ENCODE results near the gene NAA15. TPM values are rescaled to one million over a fixed set of nuclear protein-coding genes. Genes with fewer than 3 reads are reported as not detected.

NAA15 gene
- total and polyA plus RNA-seq, 3 experiments from 2014 or later = 47.0 to 122 (median 116) TPM

GRCh38 chr4:139279760-139280620, 21.3 kb upstream of the NAA15 start, which contains the start of gene MGARP:
Gene MGARP, minus strand, starts transcription at chr4:139280225. Its CDS starts 67 bp downstream, at chr4:139280158.
- POLR2A ChIA-PET = no interaction called here
- peaks cover 46 to 47% of the 10 kb centered on the region in 2 donors for H3K27me3 Mint-ChIP-seq
- CTCF ChIA-PET = interaction anchor here (0.6 to 1.3 kb wide), 4 partner anchors 13 to 250 kb away, joined by 3 to 5 read pairs (median 3); no protein-coding TSS in a partner anchor
- H3K4me1 Mint-ChIP-seq = peaks cover 16 to 22% (median 17%) of the 10 kb centered on the region in 3 donors
- H3K9me3 Mint-ChIP-seq = peaks cover 0 to 7% (median 3%) of the 10 kb centered on the region in 5 donors
- Histone ChIP-seq H3K36me3 (ENCODE audit: insufficient read depth, low read length) (no peaks in the 10 kb centered on the region), H3K9me3 (ENCODE audit: low read length) (no peaks in the 10 kb centered on the region), H3K27me3 (ENCODE audit: insufficient read depth, low read length, poor library complexity, severe bottlenecking) (peaks cover 12% of the 10 kb centered on the region), H3K4me1 (ENCODE audit: insufficient read depth, low read length) (peaks cover 17% of the 10 kb centered on the region), H3K27ac (ENCODE audit: low read depth, low read length) (no peak within 1 kb of the TSS), H3K4me3 (ENCODE audit: low read length) (peak within 1 kb of the TSS; percentile 44)
- H3K4me3 Mint-ChIP-seq = peak within 1 kb of the TSS; percentile 75 to 92 (median 75)
- peak within 1 kb of the TSS in 1 of 8 donors; percentile 24 for H3K27ac Mint-ChIP-seq
- DNase-seq = peak in 4 of 5 donors; percentile 3 to 46 (median 16)
- peaks cover 2 to 10% (median 3%) of the 10 kb centered on the region in 3 donors for H3K36me3 Mint-ChIP-seq

DNA sequence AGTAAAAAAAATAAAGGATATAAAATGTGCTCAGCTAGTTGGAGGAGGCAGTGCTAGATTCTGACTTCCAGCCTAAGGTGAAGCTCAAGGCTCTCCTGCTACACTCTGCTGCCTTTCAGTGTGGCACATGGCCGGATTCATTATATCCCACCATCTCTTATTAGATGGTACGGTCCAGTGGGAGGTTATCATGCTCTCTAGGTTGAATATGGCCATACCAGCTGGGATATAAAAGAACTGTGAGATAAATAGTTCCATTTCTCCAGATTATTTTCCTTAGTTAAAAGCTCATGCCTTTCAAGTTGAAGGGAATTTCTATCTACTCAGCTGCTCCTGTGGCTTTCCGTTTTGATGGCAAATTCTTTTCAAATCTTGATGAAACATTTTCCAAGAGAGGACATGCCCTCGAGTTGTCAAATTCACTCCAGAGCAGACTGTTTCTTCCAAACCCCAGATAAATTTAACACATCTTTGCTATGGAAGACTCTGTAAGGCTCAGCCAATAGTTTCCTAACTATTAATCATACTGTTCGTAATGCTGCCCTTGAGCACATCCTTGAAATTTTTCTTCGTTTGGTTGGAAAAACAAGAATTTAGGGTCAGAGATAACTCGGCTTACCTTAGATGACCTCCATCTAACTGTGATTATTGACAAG, 19.1 kb upstream of the NAA15 start:
- POLR2A ChIA-PET = interaction anchor here (1.4 kb wide), 1 partner anchor 16 kb away, joined by 5 read pairs; no protein-coding TSS in a partner anchor
- no peaks in the 10 kb centered on the region for H3K9me3 ChIP-seq (ENCODE audit: low read length)
- H3K9me3 Mint-ChIP-seq = peaks cover 0 to 7% (median 0%) of the 10 kb centered on the region in 5 donors
- H3K4me3 ChIP-seq (ENCODE audit: low read length) = no peak overlapping the region
- CTCF ChIA-PET = interaction anchor here (1.5 kb wide), 1 partner anchor 14 kb away, joined by 6 read pairs; no protein-coding TSS in a partner anchor
- no peak overlapping the region for H3K27ac ChIP-seq (ENCODE audit: low read depth, low read length)
- DNase-seq = no peak
- H3K4me1 Mint-ChIP-seq = peaks cover 16 to 22% (median 17%) of the 10 kb centered on the region in 3 donors
- H3K27me3 Mint-ChIP-seq = peaks cover 29 to 34% of the 10 kb centered on the region in 2 donors
- peaks cover 2 to 15% (median 7%) of the 10 kb centered on the region in 3 donors for H3K36me3 Mint-ChIP-seq
- no peak overlapping the region for H3K4me3 Mint-ChIP-seq
- no peaks in the 10 kb centered on the region for H3K36me3 ChIP-seq (ENCODE audit: insufficient read depth, low read length)
- H3K4me1 ChIP-seq (ENCODE audit: insufficient read depth, low read length) = peaks cover 17% of the 10 kb centered on the region
- H3K27ac Mint-ChIP-seq = no peak overlapping the region
- peaks cover 12% of the 10 kb centered on the region for H3K27me3 ChIP-seq (ENCODE audit: insufficient read depth, low read length, poor library complexity, severe bottlenecking)

DNA sequence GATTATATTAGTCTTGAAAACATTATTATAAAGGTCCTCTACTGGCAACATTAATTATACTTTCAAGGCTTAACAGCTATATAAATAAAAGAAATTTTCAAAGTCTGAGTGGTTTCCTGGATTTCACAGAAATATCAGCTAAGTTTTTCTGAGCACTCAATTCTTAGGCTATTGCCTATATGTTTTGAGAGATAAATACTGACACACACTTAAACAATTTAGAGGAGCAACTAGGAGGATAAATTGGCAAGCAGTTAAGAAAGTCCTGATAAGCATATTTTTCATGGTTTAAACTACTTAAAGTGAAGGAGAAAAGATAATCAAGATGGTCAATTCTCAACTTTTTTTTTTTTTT, 18.6 kb upstream of the NAA15 start:
- POLR2A ChIA-PET = no interaction called here
- peaks cover 24 to 30% of the 10 kb centered on the region in 2 donors for H3K27me3 Mint-ChIP-seq
- H3K36me3 Mint-ChIP-seq = peaks cover 4 to 15% (median 8%) of the 10 kb centered on the region in 3 donors

DNA sequence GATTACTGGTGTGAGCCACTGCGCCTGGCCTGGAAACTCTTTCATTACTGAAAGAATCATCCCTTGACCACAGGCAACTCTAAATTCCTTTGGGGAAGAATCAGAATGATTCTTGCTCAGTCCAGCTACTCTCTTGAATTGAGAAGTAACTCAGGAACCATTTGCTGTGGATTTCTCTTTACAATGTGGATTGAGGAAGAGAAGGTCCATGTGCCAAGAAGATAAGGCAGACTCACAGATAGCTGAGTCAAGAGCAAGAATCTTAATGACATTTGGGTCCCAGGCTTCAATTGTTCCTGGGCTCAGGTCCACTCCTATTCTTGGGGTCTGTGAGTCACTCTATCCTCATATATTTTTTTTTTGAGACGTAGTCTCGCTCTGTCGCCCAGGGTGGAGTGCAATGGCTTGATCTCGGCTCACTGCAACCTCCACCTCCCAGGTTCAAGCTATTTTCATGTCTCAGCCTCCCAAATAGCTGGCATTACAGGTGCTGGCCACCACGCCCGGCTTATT, 15.1 kb upstream of the NAA15 start:
- Histone ChIP-seq H3K27ac (ENCODE audit: low read depth, low read length) (no peak overlapping the region), H3K27me3 (ENCODE audit: insufficient read depth, low read length, poor library complexity, severe bottlenecking) (no peaks in the 10 kb centered on the region), H3K36me3 (ENCODE audit: insufficient read depth, low read length) (peaks cover 6% of the 10 kb centered on the region), H3K9me3 (ENCODE audit: low read length) (no peaks in the 10 kb centered on the region), H3K4me1 (ENCODE audit: insufficient read depth, low read length) (no peaks in the 10 kb centered on the region), H3K4me3 (ENCODE audit: low read length) (no peak overlapping the region)
- H3K4me3 Mint-ChIP-seq = no peak overlapping the region
- peaks cover 0 to 9% (median 3%) of the 10 kb centered on the region in 3 donors for H3K4me1 Mint-ChIP-seq
- DNase-seq = no peak
- ChIA-PET CTCF (no interaction called here), POLR2A (no interaction called here)
- peaks cover 13 to 34% (median 19%) of the 10 kb centered on the region in 3 donors for H3K36me3 Mint-ChIP-seq
- H3K9me3 Mint-ChIP-seq = peaks cover 0 to 7% (median 0%) of the 10 kb centered on the region in 5 donors
- H3K27ac Mint-ChIP-seq = no peak overlapping the region
- peaks cover 0 to 1% of the 10 kb centered on the region in 2 donors for H3K27me3 Mint-ChIP-seq

More for the DNA sequence above, 18.6 kb upstream of the NAA15 start:
- peaks cover 0 to 7% (median 0%) of the 10 kb centered on the region in 5 donors for H3K9me3 Mint-ChIP-seq
- no peaks in the 10 kb centered on the region for H3K36me3 ChIP-seq (ENCODE audit: insufficient read depth, low read length)
- H3K27ac Mint-ChIP-seq = no peak overlapping the region
- peaks cover 12% of the 10 kb centered on the region for H3K27me3 ChIP-seq (ENCODE audit: insufficient read depth, low read length, poor library complexity, severe bottlenecking)
- CTCF ChIA-PET = interaction anchor here (1.5 kb wide), 1 partner anchor 13 kb away, joined by 6 read pairs; no protein-coding TSS in a partner anchor
- no peak overlapping the region for H3K27ac ChIP-seq (ENCODE audit: low read depth, low read length)
- H3K4me1 Mint-ChIP-seq = peaks cover 16 to 22% (median 17%) of the 10 kb centered on the region in 3 donors
- no peak overlapping the region for H3K4me3 Mint-ChIP-seq
- H3K9me3 ChIP-seq (ENCODE audit: low read length) = no peaks in the 10 kb centered on the region
- H3K4me3 ChIP-seq (ENCODE audit: low read length) = no peak overlapping the region
- H3K4me1 ChIP-seq (ENCODE audit: insufficient read depth, low read length) = peaks cover 17% of the 10 kb centered on the region
- no peak for DNase-seq

DNA sequence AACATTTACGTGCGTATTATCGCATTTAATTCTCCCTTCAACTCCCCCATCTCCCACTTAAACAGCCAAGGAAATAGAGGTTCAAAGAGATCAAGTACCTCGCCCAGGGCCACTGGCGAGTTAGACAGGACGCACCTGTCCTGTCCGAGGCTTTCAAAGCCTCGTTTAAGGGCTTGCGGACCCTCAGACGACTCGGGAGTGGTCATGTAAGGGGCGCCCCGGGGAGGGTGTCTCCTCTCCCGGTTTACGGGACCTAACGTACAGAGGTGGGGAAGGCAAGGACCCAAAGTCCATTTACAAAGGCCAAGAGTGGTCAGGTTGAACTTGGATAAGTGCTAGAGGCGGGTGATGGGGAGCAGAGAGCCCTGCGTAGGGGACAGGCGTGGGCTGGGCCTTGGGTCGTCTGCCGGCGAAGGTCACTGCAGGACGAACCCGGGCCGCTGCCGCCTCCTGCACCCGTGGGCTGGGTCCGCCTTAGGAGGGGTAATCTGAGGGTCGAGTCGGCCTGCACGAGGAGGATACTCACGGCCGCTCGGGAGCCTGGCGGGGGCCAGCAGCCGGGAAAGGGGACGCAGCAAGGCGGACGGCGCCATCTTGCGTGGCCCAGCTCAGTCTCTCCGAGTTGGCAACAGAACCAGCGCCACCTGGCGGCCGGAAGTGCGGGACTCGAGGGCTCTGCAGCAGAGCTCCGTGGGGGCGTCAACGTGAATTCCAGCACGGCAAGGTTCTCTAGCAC, 5.9 kb upstream of the NAA15 start:
- DNase-seq = peak; percentile 89 to 98 (median 97)
- Histone ChIP-seq H3K9me3 (ENCODE audit: low read length) (no peaks in the 10 kb centered on the region), H3K27me3 (ENCODE audit: insufficient read depth, low read length, poor library complexity, severe bottlenecking) (no peaks in the 10 kb centered on the region), H3K4me1 (ENCODE audit: insufficient read depth, low read length) (peaks cover 33% of the 10 kb centered on the region), H3K36me3 (ENCODE audit: insufficient read depth, low read length) (peaks cover 13% of the 10 kb centered on the region), H3K4me3 (ENCODE audit: low read length) (peak overlapping the region; percentile 77), H3K27ac (ENCODE audit: low read depth, low read length) (peak overlapping the region; percentile 91)
- Mint-ChIP-seq H3K4me3 (peak overlapping the region; percentile 95 to 100 (median 96)), H3K36me3 (peaks cover 0 to 39% (median 0%) of the 10 kb centered on the region in 3 donors), H3K27ac (peak overlapping the region; percentile 97 to 99 (median 98)), H3K27me3 (no peaks in the 10 kb centered on the region), H3K4me1 (peaks cover 23 to 54% (median 49%) of the 10 kb centered on the region in 3 donors), H3K9me3 (no peaks in the 10 kb centered on the region)
- POLR2A ChIA-PET = interaction anchor here (0.7 to 1.4 kb wide), 4 partner anchors 66 to 280 kb away, joined by 3 to 8 read pairs (median 4); partner anchors contain the start of gene NOCT
- CTCF ChIA-PET = interaction anchor here (0.6 to 3.3 kb wide), 45 partner anchors 10 to 280 kb away, joined by 3 to 27 read pairs (median 4); partner anchors contain the start of genes ELF2, MGARP and NOCT

GRCh38 chr4:139295942-139296299, 5.4 kb upstream of the NAA15 start:
- DNase-seq = no peak
- ChIA-PET CTCF (interaction anchor here (0.6 to 3.3 kb wide), 44 partner anchors 9 to 281 kb away, joined by 3 to 27 read pairs (median 4); partner anchors contain the start of genes ELF2, MGARP and NOCT), POLR2A (interaction anchor here (0.7 to 1.4 kb wide), 4 partner anchors 65 to 280 kb away, joined by 3 to 8 read pairs (median 4); partner anchors contain the start of gene NOCT)
- Histone ChIP-seq H3K27ac (ENCODE audit: low read depth, low read length) (peak overlapping the region; percentile 91), H3K36me3 (ENCODE audit: insufficient read depth, low read length) (peaks cover 13% of the 10 kb centered on the region), H3K4me3 (ENCODE audit: low read length) (peak overlapping the region; percentile 77), H3K9me3 (ENCODE audit: low read length) (no peaks in the 10 kb centered on the region), H3K4me1 (ENCODE audit: insufficient read depth, low read length) (peaks cover 36% of the 10 kb centered on the region), H3K27me3 (ENCODE audit: insufficient read depth, low read length, poor library complexity, severe bottlenecking) (no peaks in the 10 kb centered on the region)
- H3K36me3 Mint-ChIP-seq = peaks cover 0 to 40% (median 0%) of the 10 kb centered on the region in 3 donors
- H3K27me3 Mint-ChIP-seq = no peaks in the 10 kb centered on the region
- peak overlapping the region; percentile 97 to 99 (median 98) for H3K27ac Mint-ChIP-seq
- H3K9me3 Mint-ChIP-seq = no peaks in the 10 kb centered on the region
- peaks cover 27 to 59% (median 53%) of the 10 kb centered on the region in 3 donors for H3K4me1 Mint-ChIP-seq
- peak overlapping the region; percentile 95 to 100 (median 96) for H3K4me3 Mint-ChIP-seq

DNA sequence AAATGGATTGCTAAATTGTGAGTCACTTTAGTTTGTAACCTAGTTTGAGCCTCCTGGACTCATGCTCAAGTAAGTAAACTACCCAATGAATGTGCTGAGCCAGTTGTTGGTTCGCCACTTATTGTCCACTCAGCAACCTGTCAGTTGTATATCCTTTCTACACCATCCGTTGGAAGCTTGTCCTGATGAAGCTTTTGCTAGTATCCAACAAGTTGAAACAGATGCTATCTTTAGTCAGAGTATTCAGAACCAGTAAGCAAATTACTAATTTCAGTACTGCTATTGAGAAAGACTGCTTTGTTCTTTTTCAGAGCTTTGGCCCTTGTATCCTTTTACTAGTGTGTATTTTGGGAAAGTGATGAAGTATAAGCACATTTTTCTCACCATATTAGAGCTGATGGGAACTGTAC, 4.3 kb upstream of the NAA15 start:
- H3K27ac ChIP-seq (ENCODE audit: low read depth, low read length) = no peak overlapping the region
- POLR2A ChIA-PET = no interaction called here

More for the DNA sequence above, 4.3 kb upstream of the NAA15 start:
- Mint-ChIP-seq H3K4me1 (peaks cover 31 to 59% (median 56%) of the 10 kb centered on the region in 3 donors), H3K4me3 (peak overlapping the region in 1 of 7 donors; percentile 41), H3K27ac (peak overlapping the region in 1 of 8 donors; percentile 61), H3K27me3 (peaks cover 0 to 1% of the 10 kb centered on the region in 2 donors), H3K9me3 (peaks cover 0 to 1% (median 0%) of the 10 kb centered on the region in 5 donors), H3K36me3 (peaks cover 0 to 41% (median 2%) of the 10 kb centered on the region in 3 donors)
- Histone ChIP-seq H3K27me3 (ENCODE audit: insufficient read depth, low read length, poor library complexity, severe bottlenecking) (no peaks in the 10 kb centered on the region), H3K4me3 (ENCODE audit: low read length) (no peak overlapping the region), H3K9me3 (ENCODE audit: low read length) (no peaks in the 10 kb centered on the region), H3K36me3 (ENCODE audit: insufficient read depth, low read length) (peaks cover 8% of the 10 kb centered on the region), H3K4me1 (ENCODE audit: insufficient read depth, low read length) (peaks cover 36% of the 10 kb centered on the region)
- no peak for DNase-seq
- CTCF ChIA-PET = interaction anchor here (1.7 to 3.3 kb wide), 10 partner anchors 13 to 266 kb away, joined by 3 to 26 read pairs (median 6); no protein-coding TSS in a partner anchor
